ENCODE results near the gene DNAAF2. TPM values are rescaled to one million over a fixed set of nuclear protein-coding genes. Genes with fewer than 3 reads are reported as not detected.
"Not testable (repeated sequence)": the region's sequence is repeated elsewhere in the genome, so short reads cannot be mapped to it uniquely, and the experiment has no call there.

DNAAF2 gene, protein sequence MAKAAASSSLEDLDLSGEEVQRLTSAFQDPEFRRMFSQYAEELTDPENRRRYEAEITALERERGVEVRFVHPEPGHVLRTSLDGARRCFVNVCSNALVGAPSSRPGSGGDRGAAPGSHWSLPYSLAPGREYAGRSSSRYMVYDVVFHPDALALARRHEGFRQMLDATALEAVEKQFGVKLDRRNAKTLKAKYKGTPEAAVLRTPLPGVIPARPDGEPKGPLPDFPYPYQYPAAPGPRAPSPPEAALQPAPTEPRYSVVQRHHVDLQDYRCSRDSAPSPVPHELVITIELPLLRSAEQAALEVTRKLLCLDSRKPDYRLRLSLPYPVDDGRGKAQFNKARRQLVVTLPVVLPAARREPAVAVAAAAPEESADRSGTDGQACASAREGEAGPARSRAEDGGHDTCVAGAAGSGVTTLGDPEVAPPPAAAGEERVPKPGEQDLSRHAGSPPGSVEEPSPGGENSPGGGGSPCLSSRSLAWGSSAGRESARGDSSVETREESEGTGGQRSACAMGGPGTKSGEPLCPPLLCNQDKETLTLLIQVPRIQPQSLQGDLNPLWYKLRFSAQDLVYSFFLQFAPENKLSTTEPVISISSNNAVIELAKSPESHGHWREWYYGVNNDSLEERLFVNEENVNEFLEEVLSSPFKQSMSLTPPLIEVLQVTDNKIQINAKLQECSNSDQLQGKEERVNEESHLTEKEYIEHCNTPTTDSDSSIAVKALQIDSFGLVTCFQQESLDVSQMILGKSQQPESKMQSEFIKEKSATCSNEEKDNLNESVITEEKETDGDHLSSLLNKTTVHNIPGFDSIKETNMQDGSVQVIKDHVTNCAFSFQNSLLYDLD
- 6.7 TPM for total RNA-seq

DNA sequence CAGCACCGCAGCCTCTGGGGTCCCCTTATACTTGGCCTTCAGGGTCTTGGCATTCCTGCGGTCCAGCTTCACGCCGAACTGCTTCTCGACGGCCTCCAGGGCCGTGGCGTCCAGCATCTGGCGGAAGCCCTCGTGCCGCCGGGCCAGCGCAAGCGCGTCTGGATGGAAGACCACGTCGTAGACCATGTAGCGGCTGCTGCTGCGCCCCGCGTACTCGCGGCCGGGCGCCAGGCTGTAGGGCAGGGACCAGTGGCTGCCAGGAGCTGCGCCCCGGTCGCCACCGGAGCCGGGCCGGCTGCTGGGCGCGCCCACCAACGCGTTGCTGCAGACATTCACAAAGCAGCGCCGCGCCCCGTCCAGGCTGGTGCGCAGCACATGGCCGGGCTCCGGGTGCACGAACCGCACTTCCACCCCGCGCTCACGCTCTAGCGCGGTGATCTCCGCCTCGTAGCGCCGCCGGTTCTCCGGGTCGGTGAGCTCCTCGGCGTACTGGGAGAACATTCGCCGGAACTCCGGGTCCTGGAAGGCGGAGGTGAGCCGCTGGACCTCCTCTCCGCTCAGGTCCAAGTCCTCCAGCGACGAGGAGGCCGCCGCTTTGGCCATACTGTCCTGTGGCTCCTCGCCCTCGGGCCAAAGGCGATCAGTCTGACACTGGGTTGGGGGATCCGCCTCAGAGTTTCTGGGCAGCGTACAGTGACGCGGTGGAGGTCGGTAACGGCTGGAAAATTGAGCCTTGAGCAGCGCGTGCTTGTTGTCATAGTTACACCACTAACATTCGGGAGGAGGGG, at the start of gene DNAAF2:
Gene DNAAF2 (minus strand): TSS at position 698 of the 788 bp plus-strand sequence. CDS start 95 bp downstream, at position 603.
- peak; percentile 52 for ATAC-seq

DNA sequence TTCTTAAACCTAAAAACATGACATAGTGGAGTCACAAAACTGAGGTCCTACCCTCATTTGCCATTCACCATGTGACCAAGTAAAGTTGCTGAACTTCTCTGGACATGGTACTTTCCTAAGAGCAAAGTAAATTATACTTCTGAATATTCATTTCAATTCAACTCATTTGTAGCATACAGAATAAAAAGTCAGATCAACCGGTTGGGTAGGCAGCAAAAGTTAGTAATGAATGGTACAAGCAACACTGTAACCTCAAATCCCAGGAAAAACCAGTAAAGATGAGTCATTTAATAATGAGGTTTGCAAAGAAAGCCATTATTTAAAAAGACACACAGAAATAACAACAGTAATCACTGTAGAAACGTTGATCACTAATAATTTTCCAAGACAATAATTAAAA, 44.2 kb upstream of the DNAAF2 start:
- no peak for ATAC-seq
- no peak for DNase-seq (ENCODE audit: low spot score)

More for the DNA sequence above, at the start of gene DNAAF2:
- DNase-seq (ENCODE audit: low spot score): peak; percentile 67

DNA sequence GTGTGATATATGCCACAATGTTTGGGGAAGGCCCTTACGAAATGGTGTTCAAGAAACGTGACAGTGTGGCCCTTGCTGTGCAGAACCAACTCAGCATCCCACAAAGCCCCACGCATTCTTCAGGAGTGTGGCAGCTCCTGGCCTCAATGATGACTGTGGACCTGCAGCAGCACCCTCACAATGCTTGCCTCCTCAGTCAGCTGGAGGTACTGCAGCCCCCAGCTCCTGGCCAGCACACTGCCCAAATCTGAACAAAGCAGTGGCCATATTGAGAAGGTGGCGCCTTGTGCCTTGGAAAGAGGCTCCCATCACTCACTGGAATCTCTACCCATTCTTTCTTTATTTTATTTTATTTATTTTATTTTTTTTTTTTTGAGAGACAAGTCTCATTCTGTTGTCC, 42.6 kb upstream of the DNAAF2 start:
- no peak for DNase-seq (ENCODE audit: low spot score)
- ATAC-seq: no peak

DNA sequence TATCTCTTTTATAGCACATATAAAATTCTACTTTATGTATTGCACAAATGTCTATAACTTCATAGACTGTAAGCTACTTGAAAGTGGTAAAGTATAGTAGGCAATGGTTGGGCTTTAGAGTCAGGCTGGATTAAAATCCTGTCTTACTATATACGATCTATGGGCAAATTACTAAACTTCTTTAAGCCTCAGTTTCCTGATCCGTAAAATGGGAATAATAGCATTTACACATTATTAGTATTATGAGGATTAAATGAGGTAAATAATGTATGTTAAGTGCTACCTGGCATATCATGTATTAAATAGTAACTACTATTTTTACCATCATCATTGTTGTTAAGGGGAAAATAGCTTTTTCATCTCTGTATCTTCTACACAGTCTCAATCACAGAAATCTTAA, 38.5 kb upstream of the DNAAF2 start:
- DNase-seq (ENCODE audit: low spot score) (no peak), ATAC-seq (no peak)

DNA sequence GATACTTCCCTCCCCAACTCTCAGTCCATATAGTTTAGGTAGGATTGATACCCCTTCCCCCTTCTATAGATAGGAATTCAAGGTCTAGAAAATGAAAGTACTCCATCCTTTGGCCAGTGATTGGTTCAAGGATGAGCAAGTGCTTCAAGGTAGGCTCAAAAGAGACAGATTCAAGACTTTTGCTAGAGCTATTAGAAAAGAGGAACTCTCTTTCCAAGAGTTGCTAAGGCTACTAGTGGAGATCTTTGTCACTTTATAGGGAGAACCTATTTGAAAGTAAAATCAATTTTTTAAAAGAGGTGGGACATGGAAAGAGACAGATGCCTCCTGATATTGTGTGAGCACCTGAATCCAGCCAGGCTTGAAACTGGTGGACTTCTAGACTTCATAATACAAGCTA, 35.4 kb upstream of the DNAAF2 start:
- ATAC-seq (no peak), DNase-seq (ENCODE audit: low spot score) (no peak)

DNA sequence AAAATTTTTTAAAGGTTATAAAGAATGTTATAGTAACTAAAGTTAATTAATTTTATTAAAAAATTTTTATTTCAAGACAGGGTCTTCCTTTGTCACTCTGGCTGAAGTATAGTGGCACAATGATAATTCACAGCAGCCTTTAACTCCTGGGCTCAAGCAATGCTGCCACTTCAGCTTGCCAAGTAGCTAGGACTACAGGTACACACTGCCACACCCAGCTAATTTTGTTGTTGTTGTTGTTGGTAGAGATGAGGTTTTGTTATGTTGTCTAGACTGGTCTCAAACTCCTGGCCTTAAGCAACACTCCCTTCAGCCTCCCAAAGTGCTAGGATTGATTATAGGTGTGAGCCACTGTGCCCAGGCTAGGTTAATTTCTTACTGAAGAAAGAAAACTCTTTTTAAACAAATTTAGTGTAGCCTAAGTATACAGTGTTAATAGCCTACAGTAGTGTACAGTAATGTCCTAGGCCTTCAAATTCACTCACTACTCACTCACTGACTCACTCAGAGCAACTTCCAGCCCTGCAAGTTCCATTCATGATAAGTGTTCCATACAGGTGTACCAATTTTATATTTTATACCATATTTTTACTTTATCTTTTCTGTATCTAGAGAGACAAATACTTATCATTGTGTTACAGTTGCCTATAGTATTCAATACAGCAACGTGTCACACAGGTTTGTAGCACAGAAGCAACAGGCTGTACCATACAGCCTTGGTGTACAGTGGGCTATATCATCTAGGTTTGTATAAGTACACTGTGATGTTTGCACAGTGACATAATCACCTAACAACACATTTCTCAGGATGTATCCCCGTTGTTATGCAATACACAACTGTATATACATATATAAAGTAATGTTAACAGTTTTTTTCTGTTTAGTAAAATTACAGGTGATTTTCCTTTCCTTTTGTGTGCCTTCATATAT, 24.7 kb upstream of the DNAAF2 start:
- no peak for DNase-seq (ENCODE audit: low spot score)
- ATAC-seq: no peak

DNA sequence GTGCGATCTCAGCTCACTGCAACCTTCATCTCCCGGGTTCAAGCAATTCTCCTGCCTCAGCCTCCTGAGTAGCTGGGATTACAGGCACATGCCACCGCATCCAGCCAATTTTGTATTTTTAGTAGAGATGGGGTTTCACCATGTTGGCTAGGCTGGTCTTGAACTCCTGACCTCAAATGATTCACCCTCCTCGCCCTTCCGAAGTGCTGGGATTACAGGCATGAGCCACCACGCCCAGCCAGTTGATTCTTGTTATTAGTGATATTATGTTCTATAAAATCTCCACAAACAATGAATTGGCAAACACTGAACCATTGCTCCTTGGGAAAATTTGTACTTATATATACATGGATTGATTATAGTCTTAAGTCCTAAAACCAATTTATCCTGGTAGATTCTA, 22.5 kb upstream of the DNAAF2 start:
- ATAC-seq; DNase-seq (ENCODE audit: low spot score): not testable (repeated sequence)

DNA sequence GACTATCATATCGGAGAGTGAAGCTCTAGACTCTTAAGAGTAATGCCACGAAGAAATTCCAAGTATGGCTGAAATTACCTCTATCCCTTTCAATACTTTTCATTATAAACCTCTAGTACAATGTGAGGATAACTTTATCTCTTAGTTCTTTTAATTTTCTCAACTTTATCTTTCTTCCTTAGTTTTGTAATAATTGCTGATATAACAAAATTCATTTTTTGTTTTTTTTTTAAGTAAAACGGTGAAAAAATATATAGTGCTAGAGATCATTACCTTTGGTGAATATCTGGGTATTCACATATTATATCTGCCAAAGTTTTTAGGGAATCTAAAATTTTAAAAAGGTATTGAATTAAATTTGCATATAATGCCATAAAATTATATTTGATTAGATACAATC, 19.5 kb upstream of the DNAAF2 start:
- DNase-seq (ENCODE audit: low spot score) (no peak), ATAC-seq (no peak)

DNA sequence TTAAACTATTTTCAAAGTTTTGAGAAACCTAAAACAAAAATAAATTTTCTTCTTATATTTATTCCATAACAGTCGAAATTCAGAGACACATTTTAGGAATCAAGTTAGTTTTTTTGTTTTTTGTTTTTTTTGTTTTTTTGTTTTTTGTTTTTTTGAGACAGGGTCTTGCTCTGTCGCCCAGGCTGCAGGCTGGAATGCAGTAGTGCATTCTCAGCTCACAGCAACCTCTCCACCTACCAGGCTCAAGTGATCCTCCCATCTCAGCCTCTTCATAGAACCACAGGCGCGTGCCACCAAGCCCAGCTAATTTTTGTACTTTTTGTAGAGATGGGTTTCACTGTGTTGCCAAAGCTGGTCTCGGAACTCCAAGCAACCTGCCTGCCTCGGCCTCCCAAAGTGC, 18.5 kb upstream of the DNAAF2 start:
- no peak for DNase-seq (ENCODE audit: low spot score)
- ATAC-seq: no peak

DNA sequence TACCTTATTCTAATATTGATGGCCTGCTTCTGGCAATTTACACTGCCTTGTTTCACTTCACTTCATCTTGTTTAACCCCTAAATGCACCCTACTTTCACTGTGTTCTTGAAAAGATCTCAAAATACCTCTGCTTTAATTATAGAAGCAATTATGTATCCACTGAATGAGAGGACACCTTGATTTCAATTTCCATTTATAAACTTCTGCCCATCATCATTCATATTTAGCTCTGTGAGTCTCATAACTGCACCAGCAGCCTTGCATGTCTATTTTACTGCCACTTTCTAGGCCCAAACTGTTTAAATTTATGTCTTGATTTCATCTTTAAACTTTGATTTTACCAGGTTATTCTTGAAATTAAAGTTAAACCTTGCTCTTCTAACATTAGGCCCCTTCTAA, 7.1 kb upstream of the DNAAF2 start:
- ATAC-seq: no peak
- no peak for DNase-seq (ENCODE audit: low spot score)

DNA sequence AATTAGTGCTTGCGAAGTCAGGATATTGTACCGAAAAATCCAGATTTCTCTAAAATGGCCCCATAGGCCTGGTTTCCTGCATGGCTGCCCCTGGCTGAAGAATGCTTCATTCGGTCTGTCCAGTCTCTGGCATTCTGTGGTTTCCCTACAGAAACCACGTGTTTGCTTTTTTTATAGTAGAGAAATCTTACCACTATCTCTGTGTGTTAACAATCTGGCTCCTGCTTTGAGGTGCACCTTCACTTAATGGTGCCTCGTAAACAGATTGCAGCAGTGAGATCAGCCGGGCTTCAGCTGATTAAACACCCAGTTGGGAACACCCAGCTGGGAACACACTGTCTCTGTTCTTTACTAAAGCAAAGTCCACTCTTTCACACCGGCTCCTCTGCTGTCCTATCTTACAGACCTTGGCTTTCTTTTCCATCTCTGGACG, 6.7 kb upstream of the DNAAF2 start:
- DNase-seq (ENCODE audit: low spot score) (peak; percentile 91), ATAC-seq (peak; percentile 90)

DNA sequence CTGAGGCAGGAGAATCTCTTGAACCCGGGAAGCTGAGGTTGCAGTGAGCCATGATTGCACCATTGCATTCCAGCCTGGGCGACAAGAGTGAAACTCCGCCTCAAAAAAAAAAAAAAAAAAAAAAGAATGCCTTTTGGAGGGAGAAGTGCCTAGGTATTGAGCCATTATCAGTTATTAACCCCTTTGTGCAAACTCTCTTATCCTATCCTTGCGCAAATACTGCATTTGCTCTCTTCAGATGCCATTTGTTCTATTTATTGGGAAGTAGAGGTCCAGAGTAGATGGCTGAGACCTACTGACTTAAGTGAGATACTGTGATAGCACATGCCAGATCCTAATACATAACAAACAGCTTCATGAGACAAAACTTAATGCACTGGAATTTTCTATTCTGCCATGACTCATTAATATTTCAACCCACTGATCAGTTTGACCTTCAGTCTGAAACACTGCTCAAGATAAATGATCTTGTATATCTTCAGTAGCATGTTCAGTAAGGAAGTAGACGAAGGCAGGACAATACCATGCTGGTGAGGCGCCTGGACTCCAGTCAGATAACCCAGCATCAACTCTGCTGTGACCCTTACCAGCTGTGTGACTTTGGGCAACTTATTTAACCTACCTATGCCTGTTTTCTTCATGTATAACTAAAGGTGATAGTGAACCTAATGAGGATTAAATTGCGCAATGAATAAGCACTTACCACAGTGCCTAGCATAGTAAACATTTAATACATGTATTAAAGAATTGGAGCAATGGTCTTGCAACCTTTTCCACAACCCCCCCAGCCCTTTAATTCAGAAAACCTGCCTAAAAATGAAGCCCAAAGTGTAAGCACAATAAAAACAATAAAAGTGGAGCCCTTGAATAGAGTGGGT, 5.7 kb upstream of the DNAAF2 start:
- peak; percentile 24 for ATAC-seq
- no peak for DNase-seq (ENCODE audit: low spot score)

DNA sequence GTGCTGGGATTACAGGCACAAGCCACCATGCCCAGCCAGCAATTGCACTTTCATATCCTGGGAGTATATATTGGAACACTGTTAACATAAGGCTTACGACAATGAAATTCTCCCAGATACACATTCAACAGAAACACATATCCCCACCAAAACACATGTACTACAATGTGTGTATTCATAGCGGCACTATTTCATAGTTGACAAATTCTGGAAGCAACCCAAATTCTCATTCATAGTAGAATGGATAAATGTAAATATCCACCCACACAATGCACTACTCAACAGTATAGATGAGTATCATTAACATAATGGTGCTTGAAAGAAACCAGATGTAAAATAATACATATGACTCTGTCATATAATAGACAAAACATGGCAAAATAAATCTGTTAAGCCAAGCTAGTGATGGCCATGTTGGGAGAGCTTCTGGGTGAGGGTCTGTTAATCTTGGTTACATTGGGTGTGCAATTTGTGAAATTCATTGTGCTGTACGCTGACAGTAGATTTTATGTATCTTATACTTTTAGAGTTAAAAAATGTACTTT, 2.6 kb upstream of the DNAAF2 start:
- DNase-seq (ENCODE audit: low spot score) (no peak), ATAC-seq (no peak)

DNA sequence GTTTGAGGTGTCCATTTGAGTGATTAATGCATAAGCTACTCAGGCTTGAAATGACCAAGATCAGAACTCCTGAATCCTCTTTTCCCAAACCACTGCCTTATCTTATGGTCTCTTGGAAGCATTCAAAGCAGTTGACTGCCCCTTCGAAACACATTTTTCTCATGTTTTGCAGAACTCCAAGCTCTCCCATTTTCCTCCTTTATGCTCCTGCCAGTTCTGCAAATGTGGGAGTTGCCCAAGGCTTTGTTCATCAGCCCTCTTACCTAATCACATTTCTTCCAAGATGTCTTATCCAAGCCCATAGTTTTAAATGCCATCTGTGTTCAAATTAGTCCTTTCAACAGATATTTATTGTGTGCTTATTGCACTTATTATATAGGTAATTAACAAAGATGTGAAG, 1.8 kb upstream of the DNAAF2 start:
- ATAC-seq (no peak), DNase-seq (ENCODE audit: low spot score) (no peak)

DNA sequence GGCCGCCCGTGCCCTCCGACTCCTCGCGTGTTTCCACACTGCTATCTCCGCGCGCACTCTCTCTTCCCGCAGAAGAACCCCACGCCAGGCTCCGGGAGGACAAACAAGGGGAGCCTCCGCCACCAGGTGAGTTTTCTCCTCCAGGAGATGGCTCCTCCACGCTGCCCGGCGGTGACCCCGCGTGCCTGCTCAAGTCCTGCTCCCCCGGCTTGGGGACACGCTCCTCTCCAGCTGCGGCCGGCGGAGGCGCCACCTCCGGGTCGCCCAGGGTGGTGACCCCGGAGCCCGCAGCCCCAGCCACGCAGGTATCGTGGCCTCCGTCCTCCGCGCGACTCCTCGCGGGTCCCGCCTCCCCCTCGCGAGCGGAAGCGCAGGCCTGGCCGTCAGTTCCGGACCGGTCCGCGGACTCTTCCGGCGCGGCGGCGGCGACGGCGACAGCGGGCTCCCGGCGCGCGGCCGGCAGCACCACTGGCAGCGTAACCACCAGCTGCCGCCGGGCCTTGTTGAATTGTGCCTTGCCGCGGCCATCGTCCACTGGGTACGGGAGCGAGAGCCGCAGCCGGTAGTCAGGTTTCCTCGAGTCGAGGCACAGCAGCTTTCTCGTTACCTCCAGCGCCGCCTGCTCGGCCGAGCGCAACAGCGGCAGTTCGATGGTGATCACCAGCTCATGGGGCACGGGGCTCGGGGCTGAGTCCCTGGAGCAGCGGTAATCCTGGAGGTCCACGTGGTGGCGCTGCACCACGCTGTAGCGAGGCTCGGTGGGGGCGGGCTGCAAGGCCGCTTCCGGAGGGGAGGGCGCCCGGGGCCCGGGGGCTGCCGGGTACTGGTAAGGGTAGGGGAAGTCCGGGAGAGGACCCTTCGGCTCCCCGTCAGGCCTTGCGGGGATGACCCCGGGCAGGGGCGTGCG, 1.2 kb downstream of the DNAAF2 start:
- DNase-seq (ENCODE audit: low spot score) (peak; percentile 93), ATAC-seq (peak; percentile 89)

DNA sequence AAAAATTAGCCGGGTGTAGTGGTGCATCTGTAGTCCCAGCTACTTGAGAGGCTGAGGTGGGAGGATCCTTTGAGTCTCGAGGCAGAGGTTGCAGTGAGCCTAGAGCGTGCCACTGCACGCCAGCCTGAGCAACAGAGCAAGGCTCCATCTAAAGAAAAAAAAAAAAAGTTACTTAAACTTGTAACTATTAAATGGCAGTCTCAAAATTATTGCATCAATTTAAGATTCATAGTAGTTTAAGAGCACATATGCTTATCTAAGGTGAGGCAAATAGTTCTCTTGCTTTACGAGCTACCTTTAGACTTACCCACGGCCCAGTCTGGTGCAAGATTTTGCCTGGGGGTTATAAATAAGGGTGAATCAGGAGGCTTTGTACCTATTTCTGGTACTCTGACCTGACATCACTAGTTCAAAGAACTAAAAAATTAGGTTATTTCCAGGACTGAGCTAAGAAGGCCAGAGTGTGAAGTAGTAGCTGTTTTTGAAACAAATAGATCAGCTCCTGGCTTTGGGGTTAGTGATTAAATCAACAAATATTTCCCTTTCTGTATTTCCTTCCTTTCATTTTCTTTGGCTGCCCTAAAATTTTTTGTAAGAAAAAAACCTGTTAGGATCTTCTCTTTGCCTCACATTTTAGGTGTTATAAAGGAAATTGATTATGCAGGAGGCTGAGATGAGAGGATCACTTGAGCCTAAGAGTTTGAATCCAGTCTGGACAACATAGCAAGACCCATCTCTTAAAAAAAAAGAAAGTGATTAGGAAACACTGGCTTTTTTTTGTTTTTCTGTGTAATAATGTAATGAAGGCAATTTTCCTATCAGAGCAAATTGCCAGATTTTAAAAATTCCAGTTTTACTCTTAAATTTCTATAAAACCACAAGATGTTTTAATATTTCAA, 10.9 kb downstream of the DNAAF2 start:
- DNase-seq (ENCODE audit: low spot score) (no peak), ATAC-seq (no peak)

DNA sequence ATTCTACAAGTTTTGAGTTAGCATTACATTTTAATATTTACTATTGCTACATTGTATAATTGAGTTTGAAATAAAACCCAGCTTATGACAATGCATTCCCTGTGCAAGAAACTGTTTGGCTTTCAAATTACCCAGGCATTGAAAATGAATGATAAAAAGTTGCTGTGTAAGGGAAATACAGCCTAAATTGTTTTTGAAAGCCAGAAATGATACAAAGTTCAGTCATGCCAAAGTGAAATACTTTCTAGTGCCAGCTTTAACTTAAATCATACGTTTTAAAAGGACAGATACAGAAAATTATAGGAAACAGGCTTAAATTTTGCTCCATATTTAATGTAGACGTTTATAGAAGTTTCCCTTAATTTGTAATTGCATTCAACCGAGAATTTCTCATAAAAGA, 11.7 kb downstream of the DNAAF2 start:
- ATAC-seq: no peak
- DNase-seq (ENCODE audit: low spot score): no peak

Data from left lobe of liver (tissue), 2 donors.